Mesenchymal stem cell (in vitro differentiated cells and primary cell): ENCODE results near the gene C22orf15.

ENCODE experiments used
- DNase-seq: peaks from one replicate; pipeline ENCODE4 v3.0.0-alpha.2; 2013
- H2AFZ ChIP-seq: one replicate; pipeline ENCODE4 v1.6.1; 2013; ENCODE audit warnings: low read depth, mild to moderate bottlenecking, control low read depth, inconsistent platforms, low read length, moderate library complexity
- H2AK5ac ChIP-seq: 2 replicates; pipeline ENCODE4 v1.6.1; 2013; ENCODE audit warnings: low read length, moderate library complexity, mild to moderate bottlenecking, inconsistent platforms; ENCODE audit not compliant: severe bottlenecking
- H2BK120ac ChIP-seq: one replicate; pipeline ENCODE4 v1.6.1; 2013; ENCODE audit warnings: low read depth, mild to moderate bottlenecking, inconsistent platforms, low read length, moderate library complexity
- H2BK12ac ChIP-seq, 2 experiments: one replicate each; pipeline ENCODE4 v1.6.1; 2013; ENCODE audit warnings: inconsistent platforms in 2 of 2, low read length in 2 of 2, mild to moderate bottlenecking in 2 of 2, moderate library complexity in 2 of 2, control low read depth in 1 of 2
- H2BK15ac ChIP-seq: one replicate; pipeline ENCODE4 v1.6.1; 2013; ENCODE audit warnings: mild to moderate bottlenecking, low read depth, inconsistent platforms; ENCODE audit not compliant: poor library complexity, severe bottlenecking
- H2BK5ac ChIP-seq: 2 replicates; pipeline ENCODE4 v1.6.1; 2013; ENCODE audit warnings: low read depth, mild to moderate bottlenecking, low read length, control low read depth, inconsistent platforms; ENCODE audit not compliant: poor library complexity, severe bottlenecking
- H3K14ac ChIP-seq, 2 experiments: one replicate each; pipeline ENCODE4 v1.6.1; 2013; ENCODE audit warnings: inconsistent platforms in 2 of 2, low read length in 2 of 2, control low read depth in 1 of 2, mild to moderate bottlenecking in 1 of 2, moderate library complexity in 1 of 2
- H3K18ac ChIP-seq, 2 experiments: one replicate each; pipeline ENCODE4 v1.6.1; 2013; ENCODE audit warnings: inconsistent platforms in 2 of 2, low read length in 2 of 2, control low read depth in 1 of 2, low read depth in 1 of 2, mild to moderate bottlenecking in 1 of 2
- H3K23ac ChIP-seq, 2 experiments: one replicate each; pipeline ENCODE4 v1.6.1; 2013; ENCODE audit warnings: inconsistent platforms in 2 of 2, low read length in 2 of 2, mild to moderate bottlenecking in 2 of 2, moderate library complexity in 2 of 2, control low read depth in 1 of 2
- H3K27ac ChIP-seq: 2 replicates; pipeline ENCODE4 v1.5.1; 2013; ENCODE audit warnings: mild to moderate bottlenecking, moderate library complexity, low read length, control low read depth, inconsistent platforms; ENCODE audit not compliant: poor library complexity, severe bottlenecking
- H3K27me3 ChIP-seq, 2 experiments: 2 replicates each; pipeline versions ENCODE4 v1.6.1 to v1.7.0; 2013; ENCODE audit warnings: low read length in 2 of 2, mild to moderate bottlenecking in 2 of 2, moderate library complexity in 2 of 2, control low read depth in 1 of 2, inconsistent platforms in 1 of 2; ENCODE audit not compliant: control insufficient read depth in 1 of 2, insufficient read depth in 1 of 2
- H3K36me3 ChIP-seq, 2 experiments: 2 replicates each; pipeline versions ENCODE4 v1.6.1 to v1.7.0; 2013; ENCODE audit warnings: low read length in 2 of 2, control low read depth in 1 of 2, inconsistent platforms in 1 of 2, low read depth in 1 of 2, mild to moderate bottlenecking in 1 of 2; ENCODE audit not compliant: insufficient read depth in 2 of 2, control insufficient read depth in 1 of 2
- H3K4ac ChIP-seq, 2 experiments: one replicate each; pipeline ENCODE4 v1.6.1; 2013; ENCODE audit warnings: inconsistent platforms in 2 of 2, low read length in 2 of 2, mild to moderate bottlenecking in 2 of 2, moderate library complexity in 2 of 2, control low read depth in 1 of 2, low read depth in 1 of 2
- H3K4me1 ChIP-seq: 2 replicates; pipeline ENCODE4 v1.6.1; 2013; ENCODE audit warnings: low read depth, low read length, control low read depth; ENCODE audit not compliant: control insufficient read depth, insufficient read depth
- H3K4me2 ChIP-seq: 2 replicates; pipeline ENCODE4 v1.6.1; 2013; ENCODE audit warnings: low read length, mild to moderate bottlenecking, inconsistent platforms; ENCODE audit not compliant: poor library complexity, severe bottlenecking
- H3K4me3 ChIP-seq, 2 experiments: 2 replicates each; pipeline versions ENCODE4 v1.5.1 to v1.7.0; 2013; ENCODE audit warnings: low read length in 2 of 2, mild to moderate bottlenecking in 2 of 2, control low read depth in 1 of 2, low read depth in 1 of 2; ENCODE audit not compliant: insufficient read depth in 1 of 2
- H3K79me1 ChIP-seq: replicated peaks from 2 replicates; pipeline ENCODE4 v1.6.1; 2013; ENCODE audit warnings: mild to moderate bottlenecking, control low read depth, low read length, inconsistent platforms; ENCODE audit not compliant: poor library complexity, severe bottlenecking
- H3K9ac ChIP-seq: 2 replicates; pipeline ENCODE4 v1.7.0; 2013; ENCODE audit warnings: mild to moderate bottlenecking, low read length, moderate library complexity
- H3K9me3 ChIP-seq: 2 replicates; pipeline ENCODE4 v1.7.0; 2013; ENCODE audit warnings: mild to moderate bottlenecking, low read length; ENCODE audit not compliant: control insufficient read depth
- H4K8ac ChIP-seq: one replicate; pipeline ENCODE4 v1.6.1; 2013; ENCODE audit warnings: inconsistent platforms, mild to moderate bottlenecking, low read length, moderate library complexity
- H4K91ac ChIP-seq: one replicate; pipeline ENCODE4 v1.6.1; 2013; ENCODE audit warnings: mild to moderate bottlenecking, low read length, inconsistent platforms
- WGBS: methylation state at CpG from one replicate; pipeline ENCODE4 v1.1.7; 2013; ENCODE audit warnings: mixed read lengths; 5-methylcytosine and 5-hydroxymethylcytosine counted together

The C22orf15 gene

GRCh38 chr22:23767673-23768548 is 5.1 kb downstream of the C22orf15 start, which contains the start of gene CHCHD10:
Gene CHCHD10 (minus strand): TSS chr22:23767972. CDS start chr22:23767874, 98 bp downstream.
- WGBS, result under 1% methylated on average over 50 of the region's 63 CpGs
- peak; percentile 88 for DNase-seq
- peak within 1 kb of the TSS in 1 of 2 experiments; percentile 93 for H3K14ac ChIP-seq

GRCh38 chr22:23769321-23769965 is 6.7 kb downstream of the C22orf15 start:
- Histone ChIP-seq H3K4ac (no peak overlapping the region), H3K4me2 (no peak overlapping the region), H3K36me3 (peaks cover 0 to 15% of the 10 kb centered on the region in 2 experiments), H3K9me3 (no peaks in the 10 kb centered on the region), H2AK5ac (no peak overlapping the region), H2BK120ac (no peak overlapping the region), H3K23ac (no peak overlapping the region), H3K27ac (no peak overlapping the region), H3K14ac (no peak overlapping the region), H3K79me1 (peaks cover 3% of the 10 kb centered on the region), H2BK15ac (no peak overlapping the region), H4K91ac (peak overlapping the region; percentile 0), H3K9ac (no peak overlapping the region), H4K8ac (no peak overlapping the region), H3K4me1 (peaks cover 52% of the 10 kb centered on the region), H2AFZ (no peak overlapping the region), H2BK5ac (no peak overlapping the region), H3K4me3 (no peak overlapping the region), H3K27me3 (peaks cover 0 to 12% of the 10 kb centered on the region in 2 experiments), H3K18ac (no peak overlapping the region), H2BK12ac (peak overlapping the region in 1 of 2 experiments; percentile 11)
- WGBS, result 90% methylated on average over 6 of the region's 6 CpGs
- DNase-seq, result no peak

More at GRCh38 chr22:23767673-23768548, 5.1 kb downstream of the C22orf15 start, which contains the start of gene CHCHD10:
- peak within 1 kb of the TSS; percentile 98 for H4K91ac ChIP-seq
- H3K79me1 ChIP-seq, result peaks cover 3% of the 10 kb centered on the region
- peaks cover 0 to 16% of the 10 kb centered on the region in 2 experiments for H3K36me3 ChIP-seq
- peak within 1 kb of the TSS; percentile 44 for H2AK5ac ChIP-seq
- peak within 1 kb of the TSS; percentile 82 to 89 for H3K4ac ChIP-seq
- peak within 1 kb of the TSS; percentile 56 for H2AFZ ChIP-seq
- peak within 1 kb of the TSS in 1 of 2 experiments; percentile 34 for H3K23ac ChIP-seq
- peak within 1 kb of the TSS; percentile 61 to 78 for H3K4me3 ChIP-seq
- peaks cover 0 to 4% of the 10 kb centered on the region in 2 experiments for H3K27me3 ChIP-seq
- H2BK15ac ChIP-seq, result peak within 1 kb of the TSS; percentile 63
- peaks cover 41% of the 10 kb centered on the region for H3K4me1 ChIP-seq
- H3K18ac ChIP-seq, result peak within 1 kb of the TSS; percentile 74 to 88
- peak within 1 kb of the TSS; percentile 87 for H3K4me2 ChIP-seq
- H3K27ac ChIP-seq, result no peak within 1 kb of the TSS
- H2BK12ac ChIP-seq, result peak within 1 kb of the TSS; percentile 37 to 90
- no peak within 1 kb of the TSS for H2BK5ac ChIP-seq
- no peaks in the 10 kb centered on the region for H3K9me3 ChIP-seq
- peak within 1 kb of the TSS; percentile 91 for H2BK120ac ChIP-seq
- H4K8ac ChIP-seq, result peak within 1 kb of the TSS; percentile 96
- H3K9ac ChIP-seq, result peak within 1 kb of the TSS; percentile 86

GRCh38 chr22:23772315-23772648 is 9.5 kb downstream of the C22orf15 start:
- H2BK120ac ChIP-seq, result peak overlapping the region; percentile 88
- peak overlapping the region; percentile 42 to 81 for H3K4ac ChIP-seq
- no peak overlapping the region for H2BK5ac ChIP-seq
- H3K27me3 ChIP-seq, result peaks cover 0 to 10% of the 10 kb centered on the region in 2 experiments
- peak overlapping the region; percentile 87 to 93 for H3K18ac ChIP-seq
- peak overlapping the region; percentile 74 for H3K9ac ChIP-seq
- peak overlapping the region; percentile 78 for H2AK5ac ChIP-seq
- peak overlapping the region in 1 of 2 experiments; percentile 65 for H3K4me3 ChIP-seq
- peak overlapping the region; percentile 15 for H2AFZ ChIP-seq
- H2BK12ac ChIP-seq, result peak overlapping the region in 1 of 2 experiments; percentile 95
- peak overlapping the region; percentile 92 for H4K8ac ChIP-seq
- peak overlapping the region; percentile 96 for H4K91ac ChIP-seq
- H3K9me3 ChIP-seq, result no peaks in the 10 kb centered on the region
- peaks cover 3% of the 10 kb centered on the region for H3K79me1 ChIP-seq
- peak overlapping the region in 1 of 2 experiments; percentile 80 for H3K14ac ChIP-seq
- no peak for DNase-seq
- no peak overlapping the region for H3K27ac ChIP-seq
- peak overlapping the region; percentile 57 for H3K4me2 ChIP-seq
- WGBS, result 19% methylated on average over 4 of the region's 6 CpGs
- H3K23ac ChIP-seq, result no peak overlapping the region
- H3K36me3 ChIP-seq, result no peaks in the 10 kb centered on the region
- H2BK15ac ChIP-seq, result peak overlapping the region; percentile 91
- peaks cover 45% of the 10 kb centered on the region for H3K4me1 ChIP-seq
